EL (cell line): Measurements from ENCODE around the gene PTK6.
"Not testable (repeated sequence)": the region's sequence is repeated elsewhere in the genome, so short reads cannot be mapped to it uniquely, and the experiment has no call there.

Experiments used
- DNase-seq: peaks from one replicate; pipeline ENCODE4 v3.0.0-alpha.2; 2016

The PTK6 gene

GRCh38 chr20:63527184-63527583 is 10.0 kb downstream of the PTK6 start:
- DNase-seq, result no peak

GRCh38 chr20:63525971-63526370 is 11.2 kb downstream of the PTK6 start:
- no peak for DNase-seq

DNA sequence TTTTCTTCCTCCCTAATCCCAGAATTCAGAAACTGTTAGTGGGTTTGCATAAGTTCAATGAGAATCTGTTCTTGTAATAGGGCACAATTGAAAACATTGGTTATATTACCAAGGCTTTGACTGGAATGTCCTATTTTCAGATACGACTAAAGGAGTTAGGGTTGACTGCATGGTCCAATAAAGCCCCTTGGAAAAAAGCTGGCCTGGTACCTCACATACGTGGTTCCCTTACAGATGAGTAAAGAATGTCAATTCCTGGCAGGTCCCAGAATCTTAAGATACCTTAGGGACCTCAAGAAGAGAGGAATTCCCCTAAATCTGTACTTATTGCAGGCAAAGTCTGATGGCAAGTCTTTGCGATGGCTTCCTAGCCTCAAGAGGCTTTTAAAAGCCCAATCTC is 12.0 kb downstream of the PTK6 start:
- no peak for DNase-seq

- DNase-seq, result no peak
These were observed 14.1 kb downstream of the PTK6 start for GRCh38 chr20:63522981-63523611.

GRCh38 chr20:63522091-63522868 is 14.9 kb downstream of the PTK6 start:
- DNase-seq, result no peak

DNA sequence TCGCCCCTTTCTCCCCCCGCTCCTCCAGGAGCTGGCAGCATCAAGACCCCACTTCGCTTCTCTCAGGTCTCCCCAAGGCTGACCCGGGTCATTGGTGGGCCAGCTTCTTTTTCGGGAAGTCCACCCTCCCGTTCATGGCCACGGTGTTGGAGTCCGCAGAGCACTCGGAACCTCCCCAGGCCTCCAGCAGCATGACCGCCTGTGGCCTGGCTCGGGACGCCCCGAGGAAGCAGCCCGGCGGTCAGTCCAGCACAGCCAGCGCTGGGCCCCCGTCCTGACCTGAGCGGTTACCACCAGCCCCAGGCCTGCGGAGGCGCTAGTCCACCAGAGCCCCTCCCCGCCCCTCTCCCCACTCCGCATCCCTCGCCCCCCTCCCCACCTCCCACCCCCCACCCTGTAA is 15.6 kb downstream of the PTK6 start:
- DNase-seq, result no peak

DNA sequence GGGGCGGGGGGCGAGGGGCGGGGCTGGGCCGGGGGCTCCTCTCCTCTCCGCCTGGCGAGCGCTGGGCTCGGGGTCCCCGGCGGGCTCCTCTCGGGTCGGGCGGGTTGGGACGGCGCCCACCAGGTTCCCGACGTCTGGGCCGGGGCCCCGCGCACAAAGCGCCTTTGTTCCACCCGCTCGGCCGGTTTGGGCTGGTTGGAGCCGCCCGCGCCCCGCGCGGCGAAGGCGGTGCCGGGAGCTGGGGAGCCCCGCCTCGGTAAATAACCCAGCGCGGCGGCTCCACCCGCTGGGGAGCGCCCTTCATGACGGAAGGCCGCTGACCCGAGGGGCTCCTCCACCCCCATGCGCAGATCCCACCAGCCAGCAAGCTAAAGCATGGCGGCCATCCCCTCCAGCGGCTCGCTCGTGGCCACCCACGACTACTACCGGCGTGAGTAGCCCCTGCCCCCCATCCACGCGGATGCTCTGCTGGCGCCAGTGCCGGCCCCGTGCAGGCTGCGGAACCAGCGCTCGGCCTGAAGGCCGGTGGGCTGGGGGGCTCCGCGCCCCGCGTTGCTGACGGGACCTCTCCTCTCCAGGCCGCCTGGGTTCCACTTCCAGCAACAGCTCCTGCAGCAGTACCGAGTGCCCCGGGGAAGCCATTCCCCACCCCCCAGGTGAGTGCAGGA is 16.1 kb downstream of the PTK6 start:
- DNase-seq, result peak; percentile 64

- peak; percentile 79 for DNase-seq
These were observed 16.7 kb downstream of the PTK6 start, which contains the start of gene PPDPF for GRCh38 chr20:63520504-63520933. PPDPF (plus strand) TSS chr20:63520765; CDS start chr20:63521309, 544 bp downstream.

DNA sequence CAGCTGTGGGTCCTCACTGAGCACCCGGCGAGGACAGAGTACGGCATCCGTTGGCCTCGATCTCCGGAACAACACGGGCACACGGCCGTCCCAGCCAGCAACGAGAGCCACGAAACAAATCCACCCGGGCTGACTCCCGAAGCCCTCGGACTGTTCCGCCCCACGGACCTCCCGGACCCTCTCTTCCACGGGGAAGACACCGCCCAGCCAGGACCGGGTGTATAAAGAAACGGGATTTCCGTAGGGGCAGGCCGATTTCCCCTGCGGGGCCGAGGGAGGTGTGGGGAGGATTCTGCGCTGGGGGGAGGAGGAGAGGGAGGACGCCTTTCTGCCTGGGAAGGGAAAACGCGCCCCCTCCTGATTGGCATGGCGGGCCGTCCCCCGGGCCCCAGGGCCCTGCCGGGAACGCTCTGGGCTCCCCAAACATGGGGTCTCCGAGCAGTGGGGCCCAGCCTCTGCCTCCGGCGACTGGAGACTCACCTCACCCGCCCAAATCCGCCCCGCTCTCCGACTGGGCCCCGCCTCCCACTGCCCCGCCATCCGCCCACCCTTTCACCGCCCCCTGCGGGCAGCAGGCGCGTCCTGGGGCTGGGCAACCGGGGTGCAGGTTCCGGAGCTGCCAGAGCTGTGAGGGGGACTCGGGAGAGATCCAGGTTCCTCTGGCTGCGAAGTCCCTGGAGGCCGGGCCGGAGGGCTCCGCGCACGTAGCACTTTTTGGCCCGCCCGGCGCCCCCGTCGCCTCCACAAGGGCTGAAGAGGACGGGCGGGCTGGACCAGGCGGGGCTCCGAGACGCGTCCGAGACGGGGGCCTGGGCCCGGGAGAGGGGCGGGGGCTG is 17.3 kb downstream of the PTK6 start:
- peak; percentile 75 for DNase-seq

- DNase-seq, result no peak
These were observed 18.1 kb downstream of the PTK6 start for GRCh38 chr20:63518946-63519667.

DNA sequence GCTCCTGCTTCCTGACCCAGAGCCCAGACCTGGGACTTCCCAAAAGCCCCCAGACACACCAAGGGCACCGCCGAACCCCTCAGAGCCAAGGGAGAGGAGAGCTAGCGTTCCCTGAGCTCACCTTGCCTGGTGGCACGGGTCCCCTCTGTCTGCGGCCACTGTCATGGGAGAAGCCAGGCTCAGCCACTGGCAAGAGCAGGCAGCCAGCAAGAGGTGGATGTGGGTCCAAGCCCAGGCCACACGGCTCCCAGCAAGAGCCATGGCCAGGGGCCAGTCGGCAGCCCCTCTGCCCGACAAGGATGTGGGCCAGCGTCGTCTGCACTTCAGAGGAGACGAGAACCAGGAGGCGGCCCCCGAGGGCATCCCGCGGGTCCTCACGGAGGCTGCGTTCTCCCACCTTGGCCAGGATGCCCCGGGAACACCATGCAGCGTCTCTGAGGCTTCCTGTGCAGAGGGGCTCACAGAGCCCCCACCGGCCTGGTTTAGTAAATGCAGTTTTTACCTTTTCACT is 18.8 kb downstream of the PTK6 start:
- DNase-seq, result no peak

DNA sequence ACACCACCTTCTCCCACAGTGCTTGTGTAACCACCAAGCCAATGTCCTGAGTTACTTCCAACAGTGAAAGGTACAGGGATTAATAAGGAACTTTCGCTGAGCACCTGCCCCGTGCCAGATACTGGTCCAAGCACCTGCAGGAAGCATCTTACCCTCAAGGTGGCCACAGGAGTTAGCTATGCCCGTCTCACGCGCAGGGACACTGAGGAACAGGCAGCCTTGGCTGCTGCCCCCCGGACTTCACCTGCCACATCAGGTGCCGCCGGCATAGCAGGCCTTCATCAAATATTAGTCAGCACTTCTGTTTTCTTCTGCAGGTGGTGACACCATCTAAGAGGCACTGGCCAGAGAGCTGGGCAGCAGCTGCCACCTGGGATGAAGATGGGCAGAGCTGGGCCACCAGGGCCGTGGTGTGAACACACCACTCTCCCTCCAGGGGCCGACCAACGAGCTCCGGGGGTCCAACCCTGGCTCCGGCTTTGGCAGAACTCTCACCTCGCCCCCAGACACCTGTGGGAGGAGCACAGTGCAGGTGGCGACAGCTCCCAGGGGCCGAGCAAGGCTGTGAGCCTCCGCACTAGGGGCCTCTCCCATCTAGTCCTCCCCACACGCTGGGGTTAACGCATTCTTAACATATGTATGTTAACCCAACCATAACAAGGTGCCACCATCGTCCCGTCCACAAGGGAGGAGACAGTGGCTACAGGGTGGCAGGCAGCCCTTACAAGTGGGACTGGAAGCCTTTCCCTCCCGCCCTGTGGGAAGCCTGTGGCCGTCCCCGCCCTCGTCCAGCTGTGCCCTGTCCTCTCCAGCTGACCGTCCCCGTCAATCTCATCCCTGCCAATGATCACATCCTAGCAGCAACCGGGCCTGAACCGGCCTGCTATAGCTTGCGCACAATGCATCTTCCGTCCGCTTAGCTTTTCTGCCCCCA is 19.5 kb downstream of the PTK6 start:
- DNase-seq, result no peak

GRCh38 chr20:63514520-63514919 is 22.7 kb downstream of the PTK6 start:
- DNase-seq, result not testable (repeated sequence)

- DNase-seq, result no peak
These were observed 24.0 kb downstream of the PTK6 start for GRCh38 chr20:63513207-63513606.

DNA sequence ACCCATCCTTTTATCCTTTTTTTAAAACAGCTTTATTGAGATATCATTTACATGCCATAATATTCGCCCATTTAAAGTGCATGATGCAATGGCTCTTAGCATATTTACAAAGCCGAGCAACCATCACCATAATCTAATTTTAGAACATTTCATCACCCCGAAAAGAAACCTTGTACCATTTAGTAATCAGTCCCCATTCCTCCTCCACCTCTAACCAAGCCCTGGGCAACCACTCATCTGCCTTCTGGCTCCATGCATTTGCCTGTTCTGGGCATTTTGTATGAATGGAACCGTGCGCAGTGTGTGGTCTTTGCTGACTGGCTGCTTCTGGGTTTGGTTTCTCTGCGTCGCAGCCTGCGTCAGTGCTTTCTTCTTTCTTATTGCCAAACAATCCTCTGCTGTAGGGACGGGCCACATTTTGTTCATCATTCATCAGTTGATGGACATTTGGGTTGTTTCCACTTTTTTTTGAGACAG is 28.1 kb downstream of the PTK6 start:
- no peak for DNase-seq

- no peak for DNase-seq
These were observed 29.0 kb downstream of the PTK6 start for GRCh38 chr20:63508072-63508768.

GRCh38 chr20:63507083-63507743 is 30.0 kb downstream of the PTK6 start:
- no peak for DNase-seq

DNA sequence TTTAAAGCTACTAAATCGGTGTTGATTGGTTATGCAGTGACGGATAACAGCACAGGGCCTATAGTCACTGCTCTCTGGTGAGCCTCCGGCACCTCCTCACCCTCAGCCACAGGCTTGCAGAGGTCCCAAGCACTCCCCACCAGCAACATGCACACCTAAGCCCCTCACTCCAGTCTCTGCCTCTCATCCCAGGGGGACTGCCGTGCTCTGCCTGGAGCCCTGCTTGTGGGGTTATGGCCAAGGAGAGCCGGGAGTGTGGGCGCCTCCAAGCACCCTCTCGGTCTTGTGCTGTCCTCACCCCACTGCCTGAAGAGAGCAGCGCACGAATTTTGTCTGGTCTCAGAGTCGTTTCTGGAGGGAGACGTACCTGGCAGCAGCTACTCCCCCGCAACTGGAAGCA is 31.5 kb downstream of the PTK6 start:
- no peak for DNase-seq

DNA sequence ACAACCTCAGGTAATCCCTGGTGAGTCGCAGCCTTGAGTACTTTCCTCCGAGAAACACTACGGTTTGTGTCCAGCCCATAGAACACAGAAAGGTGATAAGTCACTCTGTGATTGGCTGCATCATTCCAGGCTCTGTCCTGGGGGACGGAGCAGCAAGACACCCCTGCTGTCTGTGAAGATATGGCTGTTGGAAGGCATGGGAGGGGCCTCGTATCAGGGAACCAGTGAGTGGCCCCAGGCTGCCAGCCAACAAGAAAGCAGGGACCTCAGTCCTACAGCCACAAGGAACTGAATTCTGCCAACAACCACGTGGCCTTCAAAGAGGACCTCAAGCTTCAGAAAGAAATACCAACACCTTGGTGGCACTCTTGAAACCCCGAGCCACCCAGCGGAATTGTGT is 31.9 kb downstream of the PTK6 start:
- DNase-seq, result no peak

DNA sequence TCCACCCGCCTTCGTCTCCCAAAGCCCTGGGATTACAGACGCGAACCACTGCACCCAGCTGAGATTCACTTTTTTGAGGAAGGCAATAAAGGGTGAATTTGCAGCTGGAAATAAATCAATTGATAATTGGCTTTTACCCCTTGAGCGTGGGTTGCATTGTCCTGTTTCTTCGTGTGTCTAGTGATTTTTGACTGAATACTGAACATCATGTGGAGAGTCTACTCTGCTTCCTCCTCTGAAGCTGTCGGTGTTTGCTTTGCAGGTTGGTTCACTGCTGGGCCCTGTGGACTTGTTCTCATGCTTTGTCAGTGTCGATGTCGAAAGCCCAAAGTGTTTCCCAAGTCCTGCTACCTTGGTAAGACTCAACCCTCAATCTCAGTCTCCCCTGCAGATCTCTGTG is 32.5 kb downstream of the PTK6 start:
- no peak for DNase-seq
